Mesenchymal stem cell (in vitro differentiated cells and primary cell): Measurements from ENCODE around the gene PLD1.

ENCODE experiments used
- DNase-seq: peaks from one replicate; pipeline ENCODE4 v3.0.0-alpha.2; 2013
- H2AFZ ChIP-seq: one replicate; pipeline ENCODE4 v1.6.1; 2013; ENCODE audit warnings: low read depth, mild to moderate bottlenecking, control low read depth, inconsistent platforms, low read length, moderate library complexity
- H2AK5ac ChIP-seq: 2 replicates; pipeline ENCODE4 v1.6.1; 2013; ENCODE audit warnings: low read length, moderate library complexity, mild to moderate bottlenecking, inconsistent platforms; ENCODE audit not compliant: severe bottlenecking
- H2BK120ac ChIP-seq: one replicate; pipeline ENCODE4 v1.6.1; 2013; ENCODE audit warnings: low read depth, mild to moderate bottlenecking, inconsistent platforms, low read length, moderate library complexity
- H2BK12ac ChIP-seq, 2 experiments: one replicate each; pipeline ENCODE4 v1.6.1; 2013; ENCODE audit warnings: inconsistent platforms in 2 of 2, low read length in 2 of 2, mild to moderate bottlenecking in 2 of 2, moderate library complexity in 2 of 2, control low read depth in 1 of 2
- H2BK15ac ChIP-seq: one replicate; pipeline ENCODE4 v1.6.1; 2013; ENCODE audit warnings: mild to moderate bottlenecking, low read depth, inconsistent platforms; ENCODE audit not compliant: poor library complexity, severe bottlenecking
- H2BK5ac ChIP-seq: 2 replicates; pipeline ENCODE4 v1.6.1; 2013; ENCODE audit warnings: low read depth, mild to moderate bottlenecking, low read length, control low read depth, inconsistent platforms; ENCODE audit not compliant: poor library complexity, severe bottlenecking
- H3K14ac ChIP-seq, 2 experiments: one replicate each; pipeline ENCODE4 v1.6.1; 2013; ENCODE audit warnings: inconsistent platforms in 2 of 2, low read length in 2 of 2, control low read depth in 1 of 2, mild to moderate bottlenecking in 1 of 2, moderate library complexity in 1 of 2
- H3K18ac ChIP-seq, 2 experiments: one replicate each; pipeline ENCODE4 v1.6.1; 2013; ENCODE audit warnings: inconsistent platforms in 2 of 2, low read length in 2 of 2, control low read depth in 1 of 2, low read depth in 1 of 2, mild to moderate bottlenecking in 1 of 2
- H3K23ac ChIP-seq, 2 experiments: one replicate each; pipeline ENCODE4 v1.6.1; 2013; ENCODE audit warnings: inconsistent platforms in 2 of 2, low read length in 2 of 2, mild to moderate bottlenecking in 2 of 2, moderate library complexity in 2 of 2, control low read depth in 1 of 2
- H3K27ac ChIP-seq: 2 replicates; pipeline ENCODE4 v1.5.1; 2013; ENCODE audit warnings: mild to moderate bottlenecking, moderate library complexity, low read length, control low read depth, inconsistent platforms; ENCODE audit not compliant: poor library complexity, severe bottlenecking
- H3K27me3 ChIP-seq, 2 experiments: 2 replicates each; pipeline versions ENCODE4 v1.6.1 to v1.7.0; 2013; ENCODE audit warnings: low read length in 2 of 2, mild to moderate bottlenecking in 2 of 2, moderate library complexity in 2 of 2, control low read depth in 1 of 2, inconsistent platforms in 1 of 2; ENCODE audit not compliant: control insufficient read depth in 1 of 2, insufficient read depth in 1 of 2
- H3K36me3 ChIP-seq, 2 experiments: 2 replicates each; pipeline versions ENCODE4 v1.6.1 to v1.7.0; 2013; ENCODE audit warnings: low read length in 2 of 2, control low read depth in 1 of 2, inconsistent platforms in 1 of 2, low read depth in 1 of 2, mild to moderate bottlenecking in 1 of 2; ENCODE audit not compliant: insufficient read depth in 2 of 2, control insufficient read depth in 1 of 2
- H3K4ac ChIP-seq, 2 experiments: one replicate each; pipeline ENCODE4 v1.6.1; 2013; ENCODE audit warnings: inconsistent platforms in 2 of 2, low read length in 2 of 2, mild to moderate bottlenecking in 2 of 2, moderate library complexity in 2 of 2, control low read depth in 1 of 2, low read depth in 1 of 2
- H3K4me1 ChIP-seq: 2 replicates; pipeline ENCODE4 v1.6.1; 2013; ENCODE audit warnings: low read depth, low read length, control low read depth; ENCODE audit not compliant: control insufficient read depth, insufficient read depth
- H3K4me2 ChIP-seq: 2 replicates; pipeline ENCODE4 v1.6.1; 2013; ENCODE audit warnings: low read length, mild to moderate bottlenecking, inconsistent platforms; ENCODE audit not compliant: poor library complexity, severe bottlenecking
- H3K4me3 ChIP-seq, 2 experiments: 2 replicates each; pipeline versions ENCODE4 v1.5.1 to v1.7.0; 2013; ENCODE audit warnings: low read length in 2 of 2, mild to moderate bottlenecking in 2 of 2, control low read depth in 1 of 2, low read depth in 1 of 2; ENCODE audit not compliant: insufficient read depth in 1 of 2
- H3K79me1 ChIP-seq: replicated peaks from 2 replicates; pipeline ENCODE4 v1.6.1; 2013; ENCODE audit warnings: mild to moderate bottlenecking, control low read depth, low read length, inconsistent platforms; ENCODE audit not compliant: poor library complexity, severe bottlenecking
- H3K9ac ChIP-seq: 2 replicates; pipeline ENCODE4 v1.7.0; 2013; ENCODE audit warnings: mild to moderate bottlenecking, low read length, moderate library complexity
- H3K9me3 ChIP-seq: 2 replicates; pipeline ENCODE4 v1.7.0; 2013; ENCODE audit warnings: mild to moderate bottlenecking, low read length; ENCODE audit not compliant: control insufficient read depth
- H4K8ac ChIP-seq: one replicate; pipeline ENCODE4 v1.6.1; 2013; ENCODE audit warnings: inconsistent platforms, mild to moderate bottlenecking, low read length, moderate library complexity
- H4K91ac ChIP-seq: one replicate; pipeline ENCODE4 v1.6.1; 2013; ENCODE audit warnings: mild to moderate bottlenecking, low read length, inconsistent platforms
- WGBS: methylation state at CpG from one replicate; pipeline ENCODE4 v1.1.7; 2013; ENCODE audit warnings: mixed read lengths; 5-methylcytosine and 5-hydroxymethylcytosine counted together

PLD1 gene

GRCh38 chr3:171671709-171672108, 138.6 kb downstream of the PLD1 start:
- H4K91ac ChIP-seq, result no peak overlapping the region
- no peak overlapping the region for H3K23ac ChIP-seq
- H3K36me3 ChIP-seq, result peaks cover 12 to 13% of the 10 kb centered on the region in 2 experiments
- 95% methylated on average over 4 of the region's 4 CpGs for WGBS
- H3K79me1 ChIP-seq, result no peaks in the 10 kb centered on the region
- no peak overlapping the region for H2AFZ ChIP-seq
- no peak overlapping the region for H4K8ac ChIP-seq
- no peak overlapping the region for H2BK5ac ChIP-seq
- H3K4me2 ChIP-seq, result no peak overlapping the region
- no peak overlapping the region for H3K9ac ChIP-seq
- H3K4me1 ChIP-seq, result no peaks in the 10 kb centered on the region
- no peak overlapping the region for H2BK12ac ChIP-seq
- H3K27ac ChIP-seq, result no peak overlapping the region
- no peaks in the 10 kb centered on the region for H3K27me3 ChIP-seq
- no peaks in the 10 kb centered on the region for H3K9me3 ChIP-seq
- H3K4ac ChIP-seq, result no peak overlapping the region
- H3K14ac ChIP-seq, result no peak overlapping the region
- no peak overlapping the region for H3K18ac ChIP-seq
- H2AK5ac ChIP-seq, result no peak overlapping the region
- no peak overlapping the region for H2BK15ac ChIP-seq
- DNase-seq, result no peak
- no peak overlapping the region for H3K4me3 ChIP-seq
- H2BK120ac ChIP-seq, result no peak overlapping the region

- H2BK15ac ChIP-seq, result no peak overlapping the region
- no peak overlapping the region for H2BK12ac ChIP-seq
- H3K4me1 ChIP-seq, result no peaks in the 10 kb centered on the region
- H2BK5ac ChIP-seq, result no peak overlapping the region
- H2BK120ac ChIP-seq, result no peak overlapping the region
- H2AK5ac ChIP-seq, result no peak overlapping the region
- WGBS, result 100% methylated on average over 2 of the region's 4 CpGs
- no peak for DNase-seq
- no peaks in the 10 kb centered on the region for H3K9me3 ChIP-seq
- H3K9ac ChIP-seq, result no peak overlapping the region
- H3K4me2 ChIP-seq, result no peak overlapping the region
- no peaks in the 10 kb centered on the region for H3K27me3 ChIP-seq
- no peak overlapping the region for H3K18ac ChIP-seq
- H3K23ac ChIP-seq, result no peak overlapping the region
- no peak overlapping the region for H3K4ac ChIP-seq
- no peak overlapping the region for H3K4me3 ChIP-seq
- no peak overlapping the region for H2AFZ ChIP-seq
- H3K79me1 ChIP-seq, result no peaks in the 10 kb centered on the region
- no peak overlapping the region for H4K91ac ChIP-seq
- H3K36me3 ChIP-seq, result peaks cover 7 to 15% of the 10 kb centered on the region in 2 experiments
- no peak overlapping the region for H3K14ac ChIP-seq
- no peak overlapping the region for H3K27ac ChIP-seq
- no peak overlapping the region for H4K8ac ChIP-seq
Measured at GRCh38 chr3:171666516-171666915, 143.8 kb downstream of the PLD1 start.

- Histone ChIP-seq H3K18ac (no peak overlapping the region), H3K14ac (no peak overlapping the region), H3K4me3 (no peak overlapping the region), H2BK12ac (no peak overlapping the region), H4K91ac (no peak overlapping the region), H3K23ac (no peak overlapping the region), H2AFZ (no peak overlapping the region), H3K9ac (no peak overlapping the region), H2AK5ac (no peak overlapping the region), H3K4me2 (no peak overlapping the region), H3K79me1 (no peaks in the 10 kb centered on the region), H3K27me3 (no peaks in the 10 kb centered on the region), H3K4ac (no peak overlapping the region), H2BK120ac (no peak overlapping the region), H2BK5ac (no peak overlapping the region), H3K36me3 (peaks cover 6 to 21% of the 10 kb centered on the region in 2 experiments), H3K4me1 (no peaks in the 10 kb centered on the region), H4K8ac (no peak overlapping the region), H2BK15ac (no peak overlapping the region), H3K27ac (no peak overlapping the region), H3K9me3 (no peaks in the 10 kb centered on the region)
- no peak for DNase-seq
- no CpG with 5 or more reads among the region's 4 CpGs for WGBS
Measured at GRCh38 chr3:171663805-171664204, 146.5 kb downstream of the PLD1 start.

- H4K91ac ChIP-seq, result no peak overlapping the region
- H2BK5ac ChIP-seq, result no peak overlapping the region
- H3K4me2 ChIP-seq, result no peak overlapping the region
- H3K79me1 ChIP-seq, result no peaks in the 10 kb centered on the region
- no peak overlapping the region for H3K18ac ChIP-seq
- no peak overlapping the region for H3K23ac ChIP-seq
- H3K9me3 ChIP-seq, result no peaks in the 10 kb centered on the region
- 96% methylated on average over 2 of the region's 3 CpGs for WGBS
- H4K8ac ChIP-seq, result no peak overlapping the region
- no peak for DNase-seq
- no peak overlapping the region for H2AK5ac ChIP-seq
- H3K4me1 ChIP-seq, result no peaks in the 10 kb centered on the region
- no peaks in the 10 kb centered on the region for H3K27me3 ChIP-seq
- no peak overlapping the region for H3K4me3 ChIP-seq
- H3K14ac ChIP-seq, result no peak overlapping the region
- no peak overlapping the region for H3K4ac ChIP-seq
- H2BK12ac ChIP-seq, result no peak overlapping the region
- H2BK15ac ChIP-seq, result no peak overlapping the region
- peaks cover 9 to 20% of the 10 kb centered on the region in 2 experiments for H3K36me3 ChIP-seq
- no peak overlapping the region for H3K9ac ChIP-seq
- H3K27ac ChIP-seq, result no peak overlapping the region
- H2BK120ac ChIP-seq, result no peak overlapping the region
- H2AFZ ChIP-seq, result no peak overlapping the region
Measured at GRCh38 chr3:171661484-171661883, 148.8 kb downstream of the PLD1 start.
